HTR-8/SVneo (cell line): ENCODE results near the gene PLPPR5.
A peak's percentile ranks its signal among the peaks of the same experiment; 100 is the strongest.
"Not testable (repeated sequence)": the region's sequence is repeated elsewhere in the genome, so short reads cannot be mapped to it uniquely, and the experiment has no call there.

Experiments
- DNase-seq: peaks from one replicate; pipeline ENCODE4 v3.0.0; 2011; ENCODE audit warnings: low spot score, mixed read lengths; ENCODE audit not compliant: insufficient read length
- FAIRE-seq: peaks from 2 replicates; lab custom pipeline; 2011; peaks lifted over from hg19 to GRCh38; lab: Jason Lieb, UNC

Gene PLPPR5

GRCh38 chr1:98920441-98921110 lies 84.1 kb downstream of the PLPPR5 start:
- DNase-seq = peak; percentile 10
- no peak for FAIRE-seq

GRCh38 chr1:98919652-98920051 lies 85.0 kb downstream of the PLPPR5 start:
- DNase-seq = no peak
- FAIRE-seq = no peak

- no peak for FAIRE-seq
- no peak for DNase-seq
Measured at GRCh38 chr1:98919211-98919610, 85.5 kb downstream of the PLPPR5 start.

- no peak for FAIRE-seq
- no peak for DNase-seq
Measured at GRCh38 chr1:98914547-98914946, 90.1 kb downstream of the PLPPR5 start.

GRCh38 chr1:98910827-98911226 lies 93.8 kb downstream of the PLPPR5 start:
- DNase-seq (no peak), FAIRE-seq (no peak)

GRCh38 chr1:98908980-98909379 lies 95.7 kb downstream of the PLPPR5 start:
- no peak for DNase-seq
- no peak for FAIRE-seq

- DNase-seq (no peak), FAIRE-seq (no peak)
Measured at GRCh38 chr1:98906809-98907208, 97.9 kb downstream of the PLPPR5 start.

GRCh38 chr1:98906361-98906760 lies 98.3 kb downstream of the PLPPR5 start:
- DNase-seq (no peak), FAIRE-seq (no peak)

- no peak for DNase-seq
- no peak for FAIRE-seq
Measured at GRCh38 chr1:98904684-98905083, 100.0 kb downstream of the PLPPR5 start.

- DNase-seq = no peak
- FAIRE-seq = no peak
Measured at GRCh38 chr1:98903726-98904125, 100.9 kb downstream of the PLPPR5 start.

GRCh38 chr1:98903261-98903660 lies 101.4 kb downstream of the PLPPR5 start:
- no peak for FAIRE-seq
- peak; percentile 12 for DNase-seq

GRCh38 chr1:98898940-98899339 lies 105.7 kb downstream of the PLPPR5 start:
- FAIRE-seq = no peak
- DNase-seq = no peak

GRCh38 chr1:98897479-98897878 lies 107.2 kb downstream of the PLPPR5 start:
- FAIRE-seq (no peak), DNase-seq (no peak)

GRCh38 chr1:98896711-98897445 lies 107.8 kb downstream of the PLPPR5 start:
- DNase-seq (no peak), FAIRE-seq (no peak)

GRCh38 chr1:98893371-98893770 lies 111.3 kb downstream of the PLPPR5 start:
- FAIRE-seq = no peak
- no peak for DNase-seq

- FAIRE-seq (no peak), DNase-seq (no peak)
Measured at GRCh38 chr1:98888869-98889268, 115.8 kb downstream of the PLPPR5 start.

GRCh38 chr1:98887507-98887906 lies 117.2 kb downstream of the PLPPR5 start:
- no peak for DNase-seq
- FAIRE-seq = no peak

- no peak for DNase-seq
- no peak for FAIRE-seq
Measured at GRCh38 chr1:98884864-98885263, 119.8 kb downstream of the PLPPR5 start.

- FAIRE-seq (no peak), DNase-seq (no peak)
Measured at GRCh38 chr1:98881901-98882300, 122.8 kb downstream of the PLPPR5 start.

- DNase-seq, FAIRE-seq: not testable (repeated sequence)
Measured at GRCh38 chr1:98881234-98881633, 123.4 kb downstream of the PLPPR5 start.

- FAIRE-seq (no peak), DNase-seq (no peak)
Measured at GRCh38 chr1:98874828-98875227, 129.8 kb downstream of the PLPPR5 start.
